GM19193 (cell line): ENCODE data around the gene AMN.

Experiments used
- POLR2A ChIP-seq: IDR thresholded peaks from 4 replicates; pipeline ENCODE4 v1.6.1; 2011; ENCODE audit not compliant: insufficient read depth, insufficient read length; ENCODE audit errors: extremely low read depth

The AMN gene

GRCh38 chr14:102954081-102954789, 31.8 kb downstream of the AMN start:
- no peak for TF ChIP-seq POLR2A

GRCh38 chr14:102955636-102956408, 33.4 kb downstream of the AMN start:
- TF ChIP-seq POLR2A, result no peak

- TF ChIP-seq POLR2A, result no peak
Measured at GRCh38 chr14:102957222-102957621, 34.8 kb downstream of the AMN start.

GRCh38 chr14:102958461-102958860, 36.0 kb downstream of the AMN start:
- TF ChIP-seq POLR2A, result no peak

GRCh38 chr14:102962111-102962627, 39.7 kb downstream of the AMN start:
- no peak for TF ChIP-seq POLR2A

- no peak for TF ChIP-seq POLR2A
Measured at GRCh38 chr14:102964152-102964730, 41.8 kb downstream of the AMN start.

GRCh38 chr14:102965282-102965681, 42.8 kb downstream of the AMN start:
- TF ChIP-seq POLR2A, result no peak

GRCh38 chr14:102965971-102966655, 43.6 kb downstream of the AMN start:
- no peak for TF ChIP-seq POLR2A

- TF ChIP-seq POLR2A, result no peak
Measured at GRCh38 chr14:102966681-102967505, 44.4 kb downstream of the AMN start.

GRCh38 chr14:102967506-102967795, 45.0 kb downstream of the AMN start:
- no peak for TF ChIP-seq POLR2A

GRCh38 chr14:102968306-102968705, 45.8 kb downstream of the AMN start:
- no peak for TF ChIP-seq POLR2A

- TF ChIP-seq POLR2A, result no peak
Measured at GRCh38 chr14:102969060-102969791, 46.8 kb downstream of the AMN start.

- TF ChIP-seq POLR2A, result no peak
Measured at GRCh38 chr14:102969901-102970300, 47.4 kb downstream of the AMN start.

GRCh38 chr14:102970496-102970895, 48.0 kb downstream of the AMN start:
- no peak for TF ChIP-seq POLR2A
